HTR-8/SVneo (cell line): ENCODE data around the gene KRTAP9-7.
"Not testable (repeated sequence)": the region's sequence is repeated elsewhere in the genome, so short reads cannot be mapped to it uniquely, and the experiment has no call there.

Experiments
- DNase-seq: peaks from one replicate; pipeline ENCODE4 v3.0.0; 2011; ENCODE audit warnings: low spot score, mixed read lengths; ENCODE audit not compliant: insufficient read length
- FAIRE-seq: peaks from 2 replicates; lab custom pipeline; 2011; peaks lifted over from hg19 to GRCh38; lab: Jason Lieb, UNC

Gene KRTAP9-7

GRCh38 chr17:41267711-41268110 is 7.8 kb upstream of the KRTAP9-7 start:
- DNase-seq (no peak), FAIRE-seq (no peak)

DNA sequence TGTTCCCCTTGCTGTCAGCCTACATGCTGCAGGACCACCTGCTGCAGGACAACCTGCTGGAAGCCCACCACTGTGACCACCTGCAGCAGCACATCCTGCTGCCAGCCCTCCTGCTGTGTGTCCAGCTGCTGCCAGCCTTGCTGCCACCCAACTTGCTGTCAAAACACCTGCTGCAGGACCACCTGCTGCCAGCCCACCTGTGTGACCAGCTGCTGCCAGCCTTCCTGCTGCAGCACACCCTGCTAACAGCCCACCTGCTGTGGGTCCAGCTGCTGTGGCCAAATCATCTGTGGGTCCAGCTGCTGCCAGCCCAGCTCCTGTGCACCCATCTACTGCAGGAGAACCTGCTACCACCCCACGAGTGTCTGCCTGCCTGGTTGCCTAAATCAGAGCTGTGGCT is 4.2 kb upstream of the KRTAP9-7 start:
- FAIRE-seq: not testable (repeated sequence)

GRCh38 chr17:41271858-41272257 is 3.6 kb upstream of the KRTAP9-7 start:
- FAIRE-seq: no peak

More for the DNA sequence above, 4.2 kb upstream of the KRTAP9-7 start:
- not testable (repeated sequence) for DNase-seq

GRCh38 chr17:41278176-41278955 is 2.9 kb downstream of the KRTAP9-7 start:
- DNase-seq (no peak), FAIRE-seq (peak; percentile 71)

More at GRCh38 chr17:41271858-41272257, 3.6 kb upstream of the KRTAP9-7 start:
- DNase-seq: no peak

DNA sequence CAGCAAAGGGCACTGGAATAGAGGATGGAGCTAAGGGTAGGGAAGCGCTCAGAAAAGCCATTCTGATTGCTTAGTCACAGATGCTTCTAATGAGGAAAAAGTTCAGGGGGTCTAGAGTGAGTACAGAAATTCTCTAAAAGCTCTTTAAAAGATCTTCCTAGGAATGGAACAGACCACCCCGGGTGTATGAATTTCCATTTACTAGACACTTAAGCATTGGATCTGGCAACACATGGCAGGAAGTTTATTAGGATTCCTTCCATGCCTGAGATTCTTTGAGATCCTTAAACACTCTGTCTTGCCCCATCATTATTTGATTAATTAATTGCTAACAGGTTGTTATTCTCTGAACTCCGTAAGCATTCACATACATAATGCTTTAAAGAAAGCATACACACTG is 8.5 kb downstream of the KRTAP9-7 start:
- FAIRE-seq: no peak
- DNase-seq: peak; percentile 57

GRCh38 chr17:41284546-41284945 is 9.0 kb downstream of the KRTAP9-7 start:
- peak; percentile 57 for FAIRE-seq
- no peak for DNase-seq

DNA sequence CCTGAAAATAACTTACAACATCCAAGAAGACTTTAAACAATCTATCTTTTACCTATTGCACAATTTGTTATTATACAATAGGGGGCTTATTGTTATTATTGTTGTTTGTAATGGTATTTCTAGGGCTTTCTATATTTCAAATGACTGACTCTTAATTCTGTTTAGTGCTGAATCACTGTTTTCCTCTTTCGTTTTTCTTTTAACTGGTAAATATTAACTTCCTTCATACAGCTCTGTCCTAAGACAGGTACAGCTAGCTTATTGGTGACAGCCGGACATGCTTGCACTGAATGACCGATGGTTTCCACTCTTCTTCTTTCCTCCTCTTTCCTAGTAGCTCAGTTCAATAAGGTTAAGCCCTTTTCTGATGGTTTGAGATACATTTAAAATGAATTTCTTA is 11.6 kb downstream of the KRTAP9-7 start:
- no peak for FAIRE-seq
- no peak for DNase-seq

- DNase-seq (no peak), FAIRE-seq (no peak)
Measured at GRCh38 chr17:41294016-41294415, 18.5 kb downstream of the KRTAP9-7 start.

GRCh38 chr17:41296846-41297245 is 21.3 kb downstream of the KRTAP9-7 start:
- DNase-seq (no peak), FAIRE-seq (no peak)

DNA sequence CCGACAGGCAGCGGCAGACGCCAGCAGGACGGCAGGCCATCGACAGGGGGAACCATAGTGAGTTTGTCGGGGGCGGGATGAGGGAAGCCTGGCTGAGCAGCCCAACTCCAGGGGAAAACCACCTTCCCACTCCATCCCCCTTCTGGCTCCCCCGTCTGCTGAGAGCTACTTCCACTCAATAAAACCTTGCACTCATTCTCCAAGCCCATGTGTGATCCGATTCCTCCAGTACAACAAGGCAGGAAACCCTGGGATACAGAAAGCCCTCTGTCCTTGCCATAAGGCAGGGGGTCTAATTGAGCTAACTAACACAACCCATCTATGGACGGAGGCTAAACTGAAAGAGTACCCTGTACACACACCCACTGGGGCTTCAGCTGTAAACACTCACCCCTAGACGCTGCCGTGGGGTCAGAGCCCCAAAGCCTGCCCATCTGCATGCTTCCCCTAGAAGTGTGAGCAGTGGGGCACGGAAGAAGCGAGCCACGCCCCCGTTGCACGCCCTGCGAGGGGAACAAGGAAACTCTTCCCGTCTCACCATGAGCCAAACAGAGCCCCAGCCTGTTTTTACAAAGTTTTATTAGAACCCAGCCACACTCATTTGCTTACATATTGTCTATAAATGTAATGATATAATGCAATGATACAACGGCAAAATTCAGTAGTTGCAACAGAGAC is 23.1 kb downstream of the KRTAP9-7 start:
- FAIRE-seq (peak; percentile 52), DNase-seq (no peak)

DNA sequence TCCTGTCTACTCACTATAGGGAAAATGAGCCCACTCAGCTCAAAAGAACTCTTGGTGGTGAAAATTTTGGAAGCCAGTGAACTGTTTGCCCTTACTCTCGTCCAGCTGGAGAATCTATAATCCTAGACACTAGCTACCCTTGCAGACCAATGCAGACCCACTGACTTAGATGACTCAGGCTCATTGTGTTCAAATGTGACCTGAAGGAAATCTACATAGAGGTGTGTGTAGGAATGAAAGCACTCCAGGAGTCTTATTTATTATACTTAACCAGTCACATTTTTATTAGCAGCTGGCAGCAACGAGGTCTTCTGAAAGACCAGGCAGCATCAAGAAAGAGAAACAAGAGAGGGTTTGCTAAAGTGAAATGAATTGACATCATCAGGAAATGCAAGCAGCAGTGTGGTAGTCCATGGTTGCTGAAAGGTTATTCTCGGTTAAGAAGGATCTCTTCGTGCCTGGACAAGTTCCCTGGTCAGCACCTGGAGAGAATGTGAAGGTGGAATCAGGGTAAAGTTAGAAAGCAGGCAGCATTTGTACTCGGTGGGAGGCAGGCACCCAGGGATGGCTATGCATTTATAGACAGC is 25.8 kb downstream of the KRTAP9-7 start:
- FAIRE-seq (no peak), DNase-seq (no peak)

DNA sequence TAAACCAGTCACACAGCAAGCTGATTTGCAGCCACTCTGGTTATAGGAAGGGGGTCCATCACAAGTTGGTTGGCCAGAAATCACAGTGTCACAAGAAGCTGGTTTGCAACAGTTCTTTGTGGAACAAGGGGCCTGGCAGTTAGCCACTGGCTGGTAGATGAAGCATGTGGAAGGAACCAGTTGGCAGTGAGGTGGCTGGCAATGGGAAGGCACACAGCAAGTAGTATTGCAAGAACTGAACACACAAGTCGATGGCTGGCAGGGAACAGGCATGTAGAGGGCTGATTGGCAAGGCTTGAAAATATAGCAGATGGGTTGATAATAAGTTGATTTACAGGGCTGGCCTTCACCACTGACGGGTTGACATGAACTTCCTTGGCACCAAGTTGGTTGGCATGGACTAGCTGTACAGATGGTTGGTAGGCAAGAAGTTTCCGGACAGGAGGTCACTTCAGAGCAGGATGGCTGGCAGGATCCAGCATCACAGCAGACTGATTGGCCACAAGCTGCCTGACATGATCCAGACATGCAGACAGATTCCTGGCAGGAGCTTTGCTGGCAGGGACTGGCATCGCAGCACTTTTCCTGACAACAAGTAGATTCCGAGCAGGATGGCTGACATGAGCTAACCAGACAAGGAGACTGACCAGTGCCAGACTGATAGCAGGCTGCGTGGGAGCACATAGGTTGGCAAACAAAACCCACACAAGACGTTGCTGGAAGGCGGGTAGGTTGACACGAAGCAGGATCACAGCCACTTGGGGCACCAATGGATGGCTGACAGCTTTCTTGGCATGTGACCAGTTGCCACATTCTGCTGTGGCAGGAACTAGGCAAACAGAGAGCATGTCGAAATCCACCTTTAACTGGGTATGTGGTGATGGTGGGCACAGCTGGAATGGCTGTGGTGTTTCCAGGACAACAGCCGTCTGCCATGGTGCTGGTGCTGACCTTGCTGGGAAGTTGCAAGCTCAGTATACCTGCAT is 26.7 kb downstream of the KRTAP9-7 start, which contains the start of gene KRTAP29-1:
Gene KRTAP29-1, minus strand, starts transcription at position 936 of the 986 bp plus-strand sequence. Its CDS starts 0 bp downstream, at position 936.
- DNase-seq (no peak), FAIRE-seq (peak; percentile 82)

GRCh38 chr17:41302981-41303380 is 27.5 kb downstream of the KRTAP9-7 start:
- DNase-seq (no peak), FAIRE-seq (no peak)

DNA sequence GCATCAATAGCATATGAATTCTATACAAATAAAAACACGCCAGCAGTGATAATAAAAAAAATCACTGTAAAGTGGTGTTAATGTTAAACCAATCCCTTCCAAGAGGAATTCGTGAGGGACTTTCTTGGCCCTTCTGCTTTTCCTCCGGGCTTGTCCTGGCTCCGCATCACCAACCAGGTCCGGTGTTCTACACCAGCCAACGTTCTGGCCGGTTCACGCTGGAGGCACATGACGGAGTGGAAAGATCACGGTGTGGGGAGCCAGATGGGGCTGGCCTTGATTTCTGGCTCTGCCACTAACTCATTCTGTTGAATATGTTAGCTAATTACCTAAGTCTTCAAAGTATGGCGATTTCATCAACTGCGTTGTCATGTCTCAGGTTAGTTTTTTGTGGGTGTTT is 28.6 kb downstream of the KRTAP9-7 start:
- DNase-seq (no peak), FAIRE-seq (no peak)

DNA sequence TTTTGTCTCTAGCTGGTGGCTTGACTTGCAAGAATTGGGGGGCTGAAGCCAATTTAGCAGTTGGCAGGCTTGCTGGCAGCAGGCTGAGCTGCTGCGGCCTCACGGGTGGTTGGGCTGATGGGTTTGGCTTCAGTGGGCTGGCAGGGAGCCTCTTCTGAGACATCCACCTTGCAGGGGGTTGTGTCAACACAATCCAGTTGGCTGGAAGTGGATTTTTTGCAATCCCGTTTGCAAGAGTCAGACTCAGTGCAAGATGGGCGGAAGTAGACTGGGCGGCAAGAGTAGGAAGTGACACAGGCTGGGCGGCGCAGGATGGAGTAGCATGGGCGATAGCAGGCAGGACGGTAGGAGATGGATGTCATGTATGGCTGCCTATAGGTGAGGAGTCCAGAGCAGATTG is 32.1 kb downstream of the KRTAP9-7 start:
- FAIRE-seq (peak; percentile 65), DNase-seq (no peak)

- no peak for DNase-seq
Measured at GRCh38 chr17:41308251-41308917, 32.9 kb downstream of the KRTAP9-7 start.

DNA sequence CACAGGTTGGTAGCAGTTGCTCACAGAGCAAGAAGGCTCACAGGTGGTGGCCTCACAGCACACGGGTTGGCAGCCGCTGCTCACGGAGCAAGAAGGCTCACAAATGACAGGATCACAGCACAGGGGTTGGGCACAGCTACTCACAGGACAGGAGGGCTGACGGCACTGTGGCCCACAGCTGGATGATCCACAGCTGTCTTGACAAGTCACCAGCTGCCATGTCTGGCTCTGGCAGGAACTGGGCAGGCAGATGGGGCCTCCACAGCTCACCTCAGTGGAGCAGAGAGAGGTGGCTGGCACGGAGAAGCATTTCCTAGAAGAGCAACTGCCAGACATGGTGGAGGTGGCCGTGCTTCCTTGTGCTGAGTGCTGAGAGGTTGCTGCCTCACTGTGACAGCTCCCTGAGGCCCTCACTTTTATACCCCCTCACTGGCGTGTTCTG is 33.4 kb downstream of the KRTAP9-7 start, which contains the start of gene KRTAP16-1:
Gene KRTAP16-1, minus strand, starts transcription at position 392 of the 442 bp plus-strand sequence. Its CDS starts 56 bp downstream, at position 336.
- FAIRE-seq (no peak), DNase-seq (no peak)

More at GRCh38 chr17:41308251-41308917, 32.9 kb downstream of the KRTAP9-7 start:
- FAIRE-seq: peak; percentile 33

DNA sequence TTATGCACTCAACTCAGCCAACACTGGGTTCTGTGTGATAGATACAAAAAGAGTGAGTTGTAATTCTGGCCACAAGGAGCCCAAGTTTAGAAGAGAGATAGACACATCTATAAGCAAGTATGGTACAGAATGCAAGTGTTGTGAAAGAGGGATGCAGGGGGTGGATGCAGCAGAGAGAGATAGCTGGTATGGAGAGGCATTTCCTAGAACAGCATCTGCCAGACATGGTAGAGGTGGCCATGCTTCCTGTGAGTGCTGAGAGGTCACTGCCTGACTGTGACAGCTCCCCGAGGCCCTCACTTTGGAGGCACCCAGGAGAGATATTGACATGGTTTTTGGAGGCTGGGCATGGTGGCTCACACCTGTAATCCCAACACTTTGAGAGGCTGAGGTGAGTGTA is 35.6 kb downstream of the KRTAP9-7 start:
- DNase-seq (no peak), FAIRE-seq (no peak)

- no peak for FAIRE-seq
- no peak for DNase-seq
Measured at GRCh38 chr17:41315204-41315794, 39.8 kb downstream of the KRTAP9-7 start, which contains the start of gene KRTAP17-1. TSS of gene KRTAP17-1 (minus strand) at chr17:41315710. CDS start at chr17:41315650, 60 bp downstream.
